SK-N-MC (cell line): ENCODE measurements around the gene RNU1-3.
A peak's percentile ranks its signal among the peaks of the same experiment; 100 is the strongest.
"Not testable (repeated sequence)": the region's sequence is repeated elsewhere in the genome, so short reads cannot be mapped to it uniquely, and the experiment has no call there.

Experiments
- DNase-seq: peaks from one replicate; pipeline ENCODE4 v3.0.0-alpha.2; 2011; ENCODE audit warnings: low read depth, low spot score
- H3K27ac ChIP-seq: fragments of 200-600 bp; sonication (generic); 2 replicates; pipeline ENCODE4 v1.5.1; 2016; ENCODE audit warnings: mixed run types
- H3K36me3 ChIP-seq: fragments of 200-600 bp; sonication (generic); 2 replicates; pipeline ENCODE4 v1.6.1; 2017; ENCODE audit warnings: antibody characterized with exemption, low read length, mixed read lengths; ENCODE audit not compliant: insufficient read depth
- H3K4me3 ChIP-seq: fragments of 200-600 bp; sonication (generic); 2 replicates; pipeline ENCODE4 v1.5.1; 2016
- H3K9ac ChIP-seq: fragments of 200-600 bp; sonication (generic); 2 replicates; pipeline ENCODE4 v1.8.0; 2017; ENCODE audit warnings: mixed run types, mixed read lengths; ENCODE audit not compliant: insufficient read length
- H3K9me3 ChIP-seq: fragments of 200-600 bp; sonication (generic); 2 replicates; pipeline ENCODE4 v1.6.1; 2017; ENCODE audit warnings: low read depth, mild to moderate bottlenecking, antibody characterized with exemption, low read length, moderate library complexity, mixed read lengths
- EZH2 ChIP-seq: fragments of 200-600 bp; sonication (generic); IDR thresholded peaks from one replicate; pipeline ENCODE4 v1.6.1; 2017; ENCODE audit warnings: antibody characterized with exemption
- FOXP2 ChIP-seq: optimal IDR thresholded peaks from 2 replicates; pipeline ENCODE3; 2011; ENCODE audit warnings: mild to moderate bottlenecking, moderate library complexity; ENCODE audit not compliant: insufficient read depth; ENCODE audit errors: extremely low read length, control extremely low read depth
- POLR2AphosphoS5 ChIP-seq: IDR thresholded peaks from 2 replicates; pipeline ENCODE4 v1.6.1; 2012; ENCODE audit warnings: mild to moderate bottlenecking, low read depth, low read length, borderline replicate concordance

The RNU1-3 gene

GRCh38 chr1:16685445-16686371 lies 19.0 kb upstream of the RNU1-3 start:
- not testable (repeated sequence) for H3K9me3 ChIP-seq, H3K9ac ChIP-seq, H3K27ac ChIP-seq, DNase-seq, H3K36me3 ChIP-seq, H3K4me3 ChIP-seq

GRCh38 chr1:16684738-16685337 lies 18.1 kb upstream of the RNU1-3 start:
- not testable (repeated sequence) for DNase-seq, H3K9ac ChIP-seq, H3K36me3 ChIP-seq, H3K27ac ChIP-seq, H3K4me3 ChIP-seq, H3K9me3 ChIP-seq

- H3K9ac ChIP-seq, H3K4me3 ChIP-seq, DNase-seq, H3K27ac ChIP-seq, H3K36me3 ChIP-seq, H3K9me3 ChIP-seq: not testable (repeated sequence)
Measured at GRCh38 chr1:16684152-16684551, 17.4 kb upstream of the RNU1-3 start.

GRCh38 chr1:16682803-16683202 lies 16.1 kb upstream of the RNU1-3 start:
- H3K9me3 ChIP-seq, DNase-seq, H3K27ac ChIP-seq, H3K9ac ChIP-seq, H3K36me3 ChIP-seq, H3K4me3 ChIP-seq: not testable (repeated sequence)

GRCh38 chr1:16680366-16680765 lies 13.6 kb upstream of the RNU1-3 start:
- H3K9ac ChIP-seq, H3K27ac ChIP-seq, H3K9me3 ChIP-seq, H3K4me3 ChIP-seq, H3K36me3 ChIP-seq, DNase-seq: not testable (repeated sequence)

- no peak overlapping the region for H3K27ac ChIP-seq
- H3K4me3 ChIP-seq: peak overlapping the region; percentile 54
- H3K9ac ChIP-seq: no peak overlapping the region
- H3K36me3 ChIP-seq: no peaks in the 10 kb centered on the region
- no peak for TF ChIP-seq EZH2
- TF ChIP-seq POLR2AphosphoS5: no peak
- TF ChIP-seq FOXP2: no peak
- DNase-seq: peak; percentile 69
- no peaks in the 10 kb centered on the region for H3K9me3 ChIP-seq
Measured at GRCh38 chr1:16677552-16678431, 11.0 kb upstream of the RNU1-3 start.

GRCh38 chr1:16676661-16677523 lies 10.1 kb upstream of the RNU1-3 start:
- not testable (repeated sequence) for H3K9ac ChIP-seq, H3K9me3 ChIP-seq, H3K36me3 ChIP-seq, H3K27ac ChIP-seq, H3K4me3 ChIP-seq, DNase-seq

- not testable (repeated sequence) for H3K36me3 ChIP-seq, H3K9ac ChIP-seq, H3K9me3 ChIP-seq, H3K4me3 ChIP-seq, DNase-seq, H3K27ac ChIP-seq
Measured at GRCh38 chr1:16675118-16675510, 8.4 kb upstream of the RNU1-3 start.

GRCh38 chr1:16673976-16674375 lies 7.2 kb upstream of the RNU1-3 start:
- H3K9ac ChIP-seq, DNase-seq, H3K27ac ChIP-seq, H3K36me3 ChIP-seq, H3K4me3 ChIP-seq, H3K9me3 ChIP-seq: not testable (repeated sequence)

GRCh38 chr1:16665836-16666235 lies 912 bp downstream of the RNU1-3 start:
- not testable (repeated sequence) for H3K9me3 ChIP-seq, DNase-seq, H3K27ac ChIP-seq, H3K36me3 ChIP-seq, H3K9ac ChIP-seq, H3K4me3 ChIP-seq

GRCh38 chr1:16658234-16658633 lies 8.5 kb downstream of the RNU1-3 start:
- not testable (repeated sequence) for H3K9ac ChIP-seq

GRCh38 chr1:16656981-16657683 lies 9.6 kb downstream of the RNU1-3 start:
- not testable (repeated sequence) for H3K27ac ChIP-seq, H3K9me3 ChIP-seq, H3K4me3 ChIP-seq, H3K9ac ChIP-seq, H3K36me3 ChIP-seq, DNase-seq

More at GRCh38 chr1:16658234-16658633, 8.5 kb downstream of the RNU1-3 start:
- H3K27ac ChIP-seq, H3K4me3 ChIP-seq, H3K9me3 ChIP-seq, DNase-seq, H3K36me3 ChIP-seq: not testable (repeated sequence)
